ENCODE results near the gene C10orf90. TPM values are rescaled to one million over a fixed set of nuclear protein-coding genes. Genes with fewer than 3 reads are reported as not detected.
A peak's percentile ranks its signal among the peaks of the same experiment; 100 is the strongest.

Gene C10orf90
- polyA plus RNA-seq, 4 donors: 0.52 to 0.97 (median 0.72) TPM

- DNase-seq (ENCODE audit: low read depth in 4 of 4, low spot score in 3 of 4): no peak
Measured at GRCh38 chr10:126437635-126438406, 232.7 kb downstream of the C10orf90 start.

GRCh38 chr10:126434235-126434634 lies 236.3 kb downstream of the C10orf90 start:
- no peak for DNase-seq (ENCODE audit: low read depth in 4 of 4, low spot score in 3 of 4)

- DNase-seq (ENCODE audit: low read depth in 4 of 4, low spot score in 3 of 4): no peak
Measured at GRCh38 chr10:126433351-126433750, 237.1 kb downstream of the C10orf90 start.

DNA sequence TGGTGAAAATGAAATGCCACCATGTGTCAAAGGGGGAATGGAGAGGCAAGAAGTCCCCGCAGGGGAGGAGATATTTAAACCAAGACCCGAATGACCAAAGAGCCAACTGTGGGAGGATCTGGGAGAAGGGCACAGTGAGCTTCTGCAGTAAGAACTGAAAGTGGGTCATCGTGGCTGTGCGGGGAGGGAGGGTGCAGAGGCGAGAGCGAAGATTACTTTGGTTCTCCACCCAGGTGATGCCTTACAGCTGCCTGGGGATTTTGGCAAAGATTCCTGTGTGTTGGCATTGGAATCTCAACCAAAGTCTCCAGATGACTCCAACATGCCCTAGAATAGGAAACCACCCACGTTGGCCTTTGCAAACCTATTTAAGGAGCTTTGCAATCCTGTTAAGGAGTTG lies 238.0 kb downstream of the C10orf90 start:
- no peak for DNase-seq (ENCODE audit: low read depth in 4 of 4, low spot score in 3 of 4)

DNA sequence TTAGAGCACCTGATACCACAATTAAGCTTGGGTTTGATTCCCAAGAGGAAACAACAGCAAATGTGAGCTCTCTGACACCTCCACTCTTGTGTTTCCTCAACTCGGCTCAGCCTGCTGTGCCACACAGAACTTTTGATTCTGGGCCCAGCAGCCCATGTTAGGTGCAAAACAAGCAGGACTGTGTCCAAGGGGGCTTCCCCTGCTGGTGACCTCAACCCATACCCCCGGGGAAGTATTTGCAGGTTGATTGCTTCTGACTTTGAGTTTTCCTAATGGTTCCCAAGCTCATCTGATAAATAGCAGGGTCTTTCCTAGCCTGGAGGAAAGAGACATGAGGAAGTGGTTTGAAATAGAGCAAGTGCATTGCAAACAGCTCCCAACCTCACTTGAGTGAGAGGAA lies 238.7 kb downstream of the C10orf90 start:
- no peak for DNase-seq (ENCODE audit: low read depth in 4 of 4, low spot score in 3 of 4)

DNA sequence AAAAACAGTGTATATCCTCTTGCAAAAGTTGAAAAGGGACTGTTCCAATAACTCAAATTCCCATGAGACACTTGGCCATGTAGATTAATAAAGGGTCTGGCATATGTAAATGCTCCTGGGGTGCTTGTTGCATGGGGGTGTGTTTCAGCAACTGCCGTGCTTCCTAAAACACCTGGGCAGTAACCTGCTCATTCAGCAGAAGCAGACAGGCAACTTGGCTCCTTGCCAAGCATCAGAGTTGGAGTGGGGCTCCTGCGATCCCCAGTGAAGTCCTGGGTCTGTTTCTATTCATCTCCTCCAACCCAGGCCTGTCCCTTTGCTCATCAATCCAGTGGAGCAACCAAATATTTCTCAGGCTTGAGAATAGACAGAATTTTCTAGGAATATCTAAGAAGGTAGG lies 240.0 kb downstream of the C10orf90 start:
- DNase-seq (ENCODE audit: low read depth in 4 of 4, low spot score in 3 of 4): no peak

- DNase-seq (ENCODE audit: low read depth in 4 of 4, low spot score in 3 of 4): no peak
Measured at GRCh38 chr10:126429275-126429674, 241.2 kb downstream of the C10orf90 start.

DNA sequence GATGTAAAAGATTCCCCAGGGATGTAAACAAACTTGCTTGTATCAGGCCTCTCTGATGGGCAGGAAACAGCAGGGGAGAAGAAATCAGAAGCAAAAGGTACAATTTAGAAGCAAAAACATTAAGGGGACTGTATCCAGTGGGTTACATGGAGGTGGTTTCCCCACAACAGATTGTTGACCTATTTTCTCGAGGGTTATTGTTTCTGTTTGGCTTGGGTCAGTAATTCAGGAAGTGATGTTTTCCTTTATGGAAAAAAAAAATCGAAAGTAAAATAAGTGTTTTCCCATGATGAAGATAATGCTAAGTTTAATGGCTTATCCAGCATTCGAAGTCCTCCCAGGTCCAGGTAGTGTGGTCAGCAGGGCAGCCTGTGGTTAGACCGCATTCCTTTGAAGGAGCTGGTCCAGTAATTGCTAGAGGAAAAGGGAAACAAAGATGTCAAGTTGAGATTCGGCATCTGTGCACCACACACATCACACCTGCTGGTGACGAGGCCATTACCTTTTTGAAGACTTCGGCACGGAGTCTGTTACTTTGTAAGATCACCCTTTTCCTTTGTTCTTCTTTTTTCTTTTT lies 244.9 kb downstream of the C10orf90 start:
- DNase-seq (ENCODE audit: low read depth in 4 of 4, low spot score in 3 of 4): peak; percentile 28 to 43 (median 37)

DNA sequence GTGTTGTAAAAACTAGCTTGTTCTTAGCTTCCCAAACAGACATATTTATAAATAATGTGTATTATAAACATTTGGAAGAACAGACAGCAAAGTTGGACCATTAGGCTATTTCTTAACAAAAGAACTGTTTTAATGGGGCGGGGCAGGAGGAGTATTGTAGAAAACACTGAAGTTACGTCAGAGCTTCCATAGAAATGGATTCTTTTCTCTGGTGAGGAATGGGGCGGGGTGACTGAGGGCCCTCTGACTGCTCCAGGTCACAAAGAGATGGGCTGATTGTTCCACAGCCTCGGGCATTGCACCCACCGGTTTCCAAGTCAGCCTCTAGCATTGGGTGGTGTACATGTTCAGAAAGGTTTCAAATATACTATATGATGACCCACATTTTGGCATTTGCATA lies 245.5 kb downstream of the C10orf90 start:
- no peak for DNase-seq (ENCODE audit: low read depth in 4 of 4, low spot score in 3 of 4)

DNA sequence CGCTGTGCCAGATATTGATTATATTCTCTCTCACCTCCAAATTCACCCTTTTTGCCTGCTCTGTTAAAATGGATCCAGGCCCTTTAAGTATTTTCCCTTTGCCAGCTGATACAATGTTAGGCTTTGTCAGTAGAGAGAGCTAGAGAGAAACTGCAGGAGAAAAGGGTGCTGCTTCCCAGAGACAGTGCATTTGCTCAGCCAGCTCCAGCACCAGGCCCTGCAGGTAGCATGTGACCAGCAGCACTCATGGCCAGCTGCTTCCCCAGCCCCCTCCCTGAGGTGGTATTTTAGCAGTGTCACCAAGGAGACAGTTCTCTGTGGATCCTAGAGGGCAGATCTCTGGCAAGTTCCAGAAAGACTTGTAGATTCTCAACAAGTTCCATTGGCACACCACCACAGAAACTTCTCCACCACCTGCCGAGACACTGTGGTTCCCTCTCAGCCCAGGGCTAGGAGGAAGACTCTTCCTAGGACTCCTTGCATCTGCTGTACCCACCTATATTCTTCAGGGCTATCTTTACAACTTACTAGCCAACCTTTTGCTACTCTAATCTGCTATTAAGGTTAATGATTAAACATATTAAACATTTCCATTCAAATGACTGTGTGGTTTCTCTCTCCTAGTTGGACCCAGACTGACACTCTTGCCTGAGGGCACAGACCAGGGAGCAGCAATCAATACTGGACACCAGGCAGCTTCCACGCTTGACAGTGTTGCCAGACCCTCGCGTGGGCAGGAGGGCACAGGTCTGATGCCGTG lies 246.6 kb downstream of the C10orf90 start:
- DNase-seq (ENCODE audit: low read depth in 4 of 4, low spot score in 3 of 4): no peak

- no peak for DNase-seq (ENCODE audit: low read depth in 4 of 4, low spot score in 3 of 4)
Measured at GRCh38 chr10:126422567-126422966, 247.9 kb downstream of the C10orf90 start.

DNA sequence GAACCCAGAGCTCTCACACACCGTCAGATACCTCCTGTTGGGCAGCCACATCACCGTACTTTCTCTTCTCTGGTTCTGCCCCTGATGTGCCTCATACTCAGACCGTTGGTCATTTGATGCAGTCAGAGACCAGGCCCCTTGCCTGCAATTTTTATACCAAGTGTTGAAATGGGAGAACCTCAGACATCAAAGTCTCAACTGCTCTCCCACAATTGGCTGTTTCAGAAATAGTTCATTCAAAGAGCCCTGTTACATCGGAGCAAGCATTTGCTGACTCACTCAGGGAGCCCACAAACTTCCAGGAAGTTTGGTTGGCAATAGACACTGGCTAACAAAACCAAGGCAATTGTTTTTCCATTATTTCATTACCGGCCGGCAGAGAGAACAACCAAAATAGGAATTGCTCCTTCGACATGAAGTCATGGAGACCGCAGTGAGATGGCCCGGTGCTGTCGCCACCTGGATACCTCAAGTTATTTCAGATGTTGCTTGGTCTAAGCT lies 248.7 kb downstream of the C10orf90 start:
- DNase-seq (ENCODE audit: low read depth in 4 of 4, low spot score in 3 of 4): no peak

- DNase-seq (ENCODE audit: low read depth in 4 of 4, low spot score in 3 of 4): no peak
Measured at GRCh38 chr10:126420567-126421300, 249.8 kb downstream of the C10orf90 start.

- DNase-seq (ENCODE audit: low read depth in 4 of 4, low spot score in 3 of 4): no peak
Measured at GRCh38 chr10:126417220-126417825, 253.2 kb downstream of the C10orf90 start.

GRCh38 chr10:126409821-126410220 lies 260.7 kb downstream of the C10orf90 start:
- DNase-seq (ENCODE audit: low read depth in 4 of 4, low spot score in 3 of 4): no peak

DNA sequence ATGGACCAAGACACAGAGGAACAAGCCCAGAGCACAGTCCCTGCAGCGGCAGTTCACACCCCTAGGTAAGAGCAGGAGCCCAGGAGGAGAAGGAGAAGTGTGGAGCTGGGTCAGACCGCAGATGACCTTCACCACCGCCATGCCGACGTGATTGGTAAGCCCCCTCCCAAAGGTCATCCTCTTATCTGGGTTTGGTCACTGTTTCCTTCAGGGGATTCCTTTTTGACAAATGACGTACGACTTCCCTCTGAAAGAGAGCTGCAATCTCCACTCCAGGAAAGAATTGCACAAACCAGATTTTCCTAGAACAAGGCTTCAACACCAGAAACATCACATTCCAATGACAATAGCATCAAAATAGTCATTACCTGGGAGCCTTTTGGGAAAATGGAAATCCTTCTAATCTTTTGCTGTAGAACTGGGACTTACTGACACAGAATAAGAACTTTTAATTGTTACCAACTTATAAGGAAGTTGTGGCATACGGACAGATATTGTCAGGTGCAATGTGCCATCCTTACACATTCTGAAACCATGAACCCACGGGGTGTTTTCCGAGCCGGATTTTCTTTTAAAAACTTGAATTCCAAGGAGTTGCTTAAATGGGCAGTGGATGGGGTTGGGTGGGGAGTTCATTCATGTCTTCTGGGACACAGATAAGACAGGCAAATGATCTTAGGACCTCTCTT lies 261.4 kb downstream of the C10orf90 start:
- no peak for DNase-seq (ENCODE audit: low read depth in 4 of 4, low spot score in 3 of 4)

DNA sequence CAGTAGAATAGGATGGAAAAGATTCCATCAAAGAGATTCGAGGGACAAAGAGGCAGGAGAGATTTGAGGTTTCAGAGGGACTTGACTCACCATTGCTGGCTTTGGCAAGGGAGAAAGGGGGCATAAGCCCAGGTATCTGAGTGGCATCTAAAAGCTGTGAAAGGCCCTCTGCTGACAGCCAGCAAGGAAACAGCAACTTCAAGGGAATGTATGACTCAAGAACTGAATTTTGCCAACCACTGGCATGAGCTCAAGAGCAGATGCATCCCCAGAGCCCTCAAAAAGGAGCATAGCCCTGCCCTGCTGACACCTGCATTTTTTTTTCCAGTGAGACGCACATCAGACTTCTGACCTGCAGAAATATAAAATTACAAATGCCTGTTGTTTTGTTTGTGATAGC lies 262.7 kb downstream of the C10orf90 start:
- no peak for DNase-seq (ENCODE audit: low read depth in 4 of 4, low spot score in 3 of 4)

DNA sequence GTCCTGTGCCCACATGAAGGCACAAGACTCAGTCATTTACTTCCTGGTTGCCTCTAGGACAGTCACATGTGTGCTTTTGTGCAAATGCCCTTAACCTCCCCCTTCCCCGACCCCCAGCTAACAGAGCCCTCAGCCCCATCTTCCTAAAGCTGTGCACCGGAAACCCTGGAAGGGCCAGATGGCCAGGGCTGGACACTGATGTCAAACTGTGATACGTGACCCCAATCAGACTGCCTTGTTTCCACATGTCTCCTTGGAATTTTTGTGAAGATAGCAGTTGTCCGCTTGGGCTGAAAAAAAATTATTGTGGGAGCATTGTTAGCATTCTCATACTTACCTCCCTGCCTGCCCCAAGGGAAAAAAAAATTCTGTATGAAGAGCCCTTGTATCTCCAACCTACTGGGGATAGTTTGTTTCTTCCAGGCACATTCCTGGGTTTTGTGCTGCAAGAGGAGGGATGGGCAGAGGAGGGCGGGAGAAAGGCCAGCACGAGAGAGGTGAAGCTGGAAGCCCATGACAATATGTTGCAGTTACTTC lies 265.2 kb downstream of the C10orf90 start:
- no peak for DNase-seq (ENCODE audit: low read depth in 4 of 4, low spot score in 3 of 4)
